Measurements from ENCODE around the gene NTN1.
A peak's percentile ranks its signal among the peaks of the same experiment; 100 is the strongest.
"Not testable (repeated sequence)": the region's sequence is repeated elsewhere in the genome, so short reads cannot be mapped to it uniquely, and the experiment has no call there.

The NTN1 gene

DNA sequence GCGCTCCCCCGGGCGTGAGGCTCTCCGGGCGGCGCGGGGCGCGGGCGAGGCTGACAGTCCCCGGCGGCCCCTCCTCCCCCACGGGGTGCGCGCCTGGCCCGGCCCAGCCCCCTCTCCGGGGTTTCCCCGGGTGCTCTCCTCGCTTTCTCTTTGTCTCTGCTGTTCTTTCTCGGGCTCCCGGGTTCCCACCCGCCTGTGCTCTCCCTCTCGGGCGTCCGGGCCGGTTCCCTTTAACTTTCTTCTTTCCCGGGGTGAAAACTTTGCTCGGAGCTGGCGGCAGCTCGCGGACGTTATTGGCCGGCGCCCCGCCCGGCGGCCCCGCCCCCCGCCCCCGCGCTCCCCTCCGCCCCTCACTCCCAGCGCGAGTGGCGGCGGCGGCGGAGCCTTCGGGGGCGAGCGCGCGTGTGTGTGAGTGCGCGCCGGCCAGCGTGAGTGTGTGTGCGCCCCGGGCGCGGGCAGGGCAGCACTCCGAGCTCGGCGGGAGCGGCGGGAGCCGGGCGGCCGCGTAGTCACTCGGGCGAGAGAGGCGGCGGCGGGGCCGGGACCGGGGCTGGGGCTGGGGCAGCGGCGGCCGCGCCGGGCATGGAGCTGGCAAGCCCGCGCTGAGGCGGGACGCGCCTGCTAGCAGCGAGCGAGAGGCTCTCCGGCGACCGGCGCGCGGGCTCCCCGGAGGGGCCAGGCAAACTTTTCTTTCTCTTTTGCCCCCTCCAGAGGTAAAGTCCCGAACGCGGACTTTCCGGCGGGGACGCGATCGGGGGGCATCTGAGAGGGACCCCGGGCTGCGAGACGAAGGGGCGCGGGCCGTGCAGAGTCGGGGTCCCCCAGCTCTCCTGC lies at the start of gene NTN1:
Gene NTN1, plus strand, starts transcription at position 353 of the 834 bp plus-strand sequence. CDS start 864 bp downstream, outside the sequence.
- DNase-seq (ENCODE audit: low spot score) (no peak), FAIRE-seq (no peak)

DNA sequence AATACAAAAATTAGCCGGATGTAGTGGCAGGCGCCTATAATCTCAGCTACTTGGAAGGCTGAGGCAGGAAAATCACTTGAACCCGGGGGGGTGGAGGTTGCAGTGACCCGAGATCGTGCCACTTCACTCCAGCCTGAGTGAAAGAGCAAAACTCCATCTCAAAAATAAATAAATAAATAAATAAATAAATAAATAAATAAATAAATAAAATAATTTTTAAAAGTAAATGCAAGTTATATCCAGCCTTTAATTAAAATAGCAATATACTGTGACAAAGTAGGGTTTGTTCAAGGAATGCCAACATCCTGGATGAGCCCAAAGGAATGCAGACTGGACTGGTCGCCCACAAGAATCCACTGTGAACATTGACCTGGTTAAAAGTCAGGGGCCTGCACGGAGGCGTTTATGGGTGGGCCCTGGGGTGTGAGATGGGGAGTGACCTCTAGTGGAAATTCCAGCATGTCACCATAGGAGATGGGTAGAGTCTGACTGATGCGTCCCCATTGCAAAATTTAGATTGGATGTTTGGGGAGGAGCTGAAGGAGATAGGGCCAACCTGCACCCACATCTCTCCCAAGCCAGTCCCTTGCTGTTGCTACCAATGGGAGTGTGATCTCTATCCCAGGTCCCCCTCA lies 46.1 kb upstream of the NTN1 start:
- FAIRE-seq = no peak
- no peak for DNase-seq (ENCODE audit: low spot score)

DNA sequence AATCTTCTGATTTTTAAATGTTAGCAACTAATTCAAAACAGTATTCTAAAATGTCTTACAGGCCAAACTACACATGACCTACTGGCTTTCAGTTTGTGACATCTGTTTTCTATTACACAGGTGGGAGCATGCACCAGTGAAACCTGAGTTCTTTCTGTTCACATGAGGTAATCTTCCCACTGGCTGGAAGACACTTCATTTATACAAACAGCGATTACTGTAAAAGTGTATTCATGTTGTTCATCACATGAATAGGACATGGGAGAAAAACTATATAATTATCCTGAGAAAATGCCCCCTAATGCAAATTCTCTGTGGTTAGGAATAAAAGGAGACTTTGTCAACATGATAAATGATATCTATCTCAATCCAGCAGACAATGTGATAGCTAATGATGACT lies 44.7 kb upstream of the NTN1 start:
- no peak for FAIRE-seq

DNA sequence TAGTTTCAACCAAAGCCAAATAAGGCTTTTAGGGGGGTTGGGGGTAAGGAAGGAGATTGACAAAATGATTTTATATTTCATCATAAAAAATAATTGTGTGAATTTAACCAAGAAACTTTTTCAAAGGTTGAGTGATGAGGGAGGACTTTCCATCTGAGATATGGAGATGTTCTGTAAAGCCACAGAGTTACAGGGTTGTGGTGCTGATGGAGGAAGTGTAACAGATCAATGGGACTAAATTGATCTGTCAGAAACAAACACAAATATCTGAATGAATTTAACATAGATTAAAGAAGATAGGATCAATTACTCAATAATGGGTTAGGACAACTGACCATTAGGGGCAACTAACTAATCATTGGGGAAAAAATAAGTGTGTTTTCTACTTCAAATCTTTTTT lies 41.6 kb upstream of the NTN1 start:
- DNase-seq (ENCODE audit: low spot score) (no peak), FAIRE-seq (no peak)

More for the DNA sequence above, 44.7 kb upstream of the NTN1 start:
- no peak for DNase-seq (ENCODE audit: low spot score)

DNA sequence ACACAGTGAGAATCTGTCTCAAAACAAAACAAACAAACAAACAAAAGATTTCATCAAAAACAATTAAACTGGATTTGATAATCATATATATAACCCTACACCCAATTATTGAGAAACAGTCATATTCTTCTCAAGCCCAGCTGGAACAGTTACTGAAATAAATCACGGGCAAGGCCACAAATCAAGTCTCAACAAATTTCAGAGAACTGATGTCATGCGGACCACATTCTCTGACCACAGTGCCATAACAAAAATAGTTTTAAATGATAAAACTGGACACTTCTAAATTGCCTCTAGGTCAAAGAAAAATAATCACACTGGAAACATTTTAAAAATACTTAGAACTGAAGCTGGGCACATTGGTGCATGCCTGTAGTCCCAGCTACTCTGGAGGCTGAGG lies 39.9 kb upstream of the NTN1 start:
- DNase-seq (ENCODE audit: low spot score) (no peak), FAIRE-seq (no peak)

DNA sequence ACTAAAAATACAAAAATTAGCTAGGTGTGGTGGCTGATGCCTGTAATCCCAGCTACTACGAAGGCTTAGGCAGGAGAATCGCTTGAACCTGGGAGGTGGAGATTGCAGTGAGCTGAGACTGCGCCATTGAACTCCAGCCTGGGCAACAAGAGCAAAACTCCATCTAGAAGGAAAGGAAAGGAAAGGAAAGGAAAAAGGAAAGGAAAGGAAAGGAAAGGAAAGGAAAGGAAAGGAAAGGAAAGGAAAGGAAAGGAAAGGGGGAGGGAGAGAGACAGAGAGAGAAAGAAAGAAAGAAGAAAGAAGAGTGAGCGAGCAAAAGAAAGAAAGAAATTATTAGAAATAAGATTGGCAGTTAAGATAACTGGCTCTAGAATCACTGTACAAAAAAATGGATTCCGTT lies 37.1 kb upstream of the NTN1 start:
- DNase-seq (ENCODE audit: low spot score); FAIRE-seq: not testable (repeated sequence)

DNA sequence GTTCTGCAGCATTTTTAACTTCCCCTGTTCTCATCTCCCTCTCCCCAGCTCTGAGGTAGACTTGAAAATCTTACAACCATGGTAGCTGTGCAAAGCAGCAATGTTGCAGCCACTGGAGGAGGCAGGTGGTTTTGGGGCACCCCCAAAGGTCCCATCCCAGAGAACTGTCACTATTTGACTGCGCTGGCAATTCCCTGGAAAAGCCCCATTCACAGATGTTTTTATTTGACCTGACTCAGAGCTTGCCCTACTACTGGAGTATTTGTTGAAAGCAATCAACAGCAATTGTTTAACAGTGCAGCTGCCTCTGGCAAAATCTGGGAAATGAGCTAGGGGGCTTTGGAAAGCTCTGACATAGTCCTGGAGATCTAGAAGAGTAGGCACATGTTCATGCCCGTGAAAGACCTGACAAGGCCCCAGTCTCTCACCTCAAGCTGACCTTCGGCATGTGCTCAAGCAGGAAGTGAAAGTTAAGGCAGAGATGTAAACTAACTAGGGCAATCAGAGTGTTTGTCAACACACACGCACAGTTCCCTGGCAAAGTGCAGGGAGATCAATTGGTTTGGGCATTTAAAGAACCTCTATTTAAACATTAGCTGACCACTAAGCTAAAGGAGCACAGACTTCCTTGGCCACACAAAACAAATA lies 36.1 kb upstream of the NTN1 start:
- DNase-seq (ENCODE audit: low spot score) = no peak

DNA sequence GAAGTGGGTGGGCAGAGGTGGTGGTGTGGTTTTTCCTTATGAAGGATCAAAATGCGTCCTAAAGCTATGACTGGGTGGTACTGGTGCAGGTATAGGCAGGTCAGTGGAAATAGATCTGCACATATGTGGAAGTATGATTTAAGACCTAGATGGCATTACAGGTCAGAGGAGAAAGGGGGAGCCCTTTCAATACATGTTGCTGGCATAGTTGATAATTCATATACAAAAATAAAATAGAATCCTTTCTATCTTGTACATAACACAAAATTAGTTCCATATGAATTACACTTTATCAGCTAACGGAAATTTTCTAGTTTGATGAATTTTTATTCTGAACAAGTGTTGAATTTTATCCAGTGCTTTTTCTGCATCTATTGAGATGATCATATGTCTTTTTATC lies 35.0 kb upstream of the NTN1 start:
- DNase-seq (ENCODE audit: low spot score) (no peak), FAIRE-seq (no peak)

More for the DNA sequence above, 36.1 kb upstream of the NTN1 start:
- FAIRE-seq = no peak

DNA sequence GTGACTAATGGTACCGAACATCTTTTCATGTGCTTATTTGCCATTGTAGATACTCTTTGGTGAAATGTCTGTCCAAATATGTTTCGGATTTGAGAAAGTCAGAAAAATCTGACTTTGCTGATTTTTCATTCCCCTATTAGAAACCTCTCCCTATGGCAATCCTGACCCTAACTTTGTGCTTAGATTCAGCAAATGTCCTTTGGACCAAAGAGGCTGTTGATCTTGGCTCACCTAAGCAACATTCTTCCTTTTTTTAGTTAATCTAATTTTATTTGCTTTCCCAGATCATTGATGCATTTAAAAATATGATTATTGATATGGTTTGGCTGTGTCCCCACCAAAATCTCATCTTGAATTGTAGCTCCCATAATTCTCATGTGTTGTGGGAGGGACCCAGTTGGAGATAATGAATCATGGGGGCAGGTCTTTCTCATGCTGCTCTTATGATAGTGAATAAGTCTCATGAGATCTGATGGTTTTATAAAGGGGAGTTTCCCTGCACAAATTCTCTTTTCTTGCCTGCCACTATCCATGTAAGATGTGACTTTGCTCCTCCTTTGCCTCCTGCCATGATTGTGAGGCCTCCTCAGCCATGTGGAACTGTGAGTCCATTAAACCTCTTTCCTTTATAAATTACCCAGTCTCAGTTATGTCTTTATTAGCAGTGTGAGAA lies 32.9 kb upstream of the NTN1 start:
- not testable (repeated sequence) for FAIRE-seq; DNase-seq (ENCODE audit: low spot score)

DNA sequence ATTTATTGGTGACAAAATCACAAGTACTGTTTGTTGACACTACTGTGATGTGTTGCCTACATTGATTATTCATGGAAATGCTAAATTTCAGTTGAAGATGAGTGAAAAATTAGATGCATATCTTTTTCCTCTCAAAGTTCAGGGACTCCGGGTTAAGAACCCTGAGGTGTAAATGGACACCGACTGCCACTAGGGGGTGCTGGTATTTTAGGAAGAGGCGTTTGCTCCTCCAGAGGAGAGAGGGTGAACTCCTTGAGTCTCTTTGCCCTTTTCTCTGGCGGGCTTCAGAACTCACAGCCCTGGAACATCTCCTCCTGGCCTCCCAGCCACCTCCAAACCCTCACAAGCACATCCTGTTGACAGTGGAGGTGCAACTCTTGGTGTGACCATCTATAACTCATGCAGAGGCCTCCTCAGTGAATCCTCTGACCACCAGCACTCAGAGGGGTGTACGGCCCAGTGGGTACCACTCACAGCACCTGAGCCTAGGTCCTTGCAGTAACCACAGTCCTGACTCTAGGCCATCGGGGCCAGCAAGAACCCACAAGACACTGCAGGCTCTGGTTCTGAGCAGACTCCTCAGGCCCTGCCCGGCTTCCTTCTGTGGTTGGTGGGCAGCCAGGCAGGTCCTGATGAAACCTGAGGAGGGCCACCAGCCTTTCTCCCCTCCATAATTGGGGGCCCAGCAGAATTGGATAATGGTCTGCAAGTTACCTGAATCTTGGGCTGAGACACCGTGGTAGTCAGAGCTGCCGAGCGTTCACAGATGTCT lies 29.6 kb upstream of the NTN1 start:
- DNase-seq (ENCODE audit: low spot score) = peak; percentile 14
- FAIRE-seq = no peak

DNA sequence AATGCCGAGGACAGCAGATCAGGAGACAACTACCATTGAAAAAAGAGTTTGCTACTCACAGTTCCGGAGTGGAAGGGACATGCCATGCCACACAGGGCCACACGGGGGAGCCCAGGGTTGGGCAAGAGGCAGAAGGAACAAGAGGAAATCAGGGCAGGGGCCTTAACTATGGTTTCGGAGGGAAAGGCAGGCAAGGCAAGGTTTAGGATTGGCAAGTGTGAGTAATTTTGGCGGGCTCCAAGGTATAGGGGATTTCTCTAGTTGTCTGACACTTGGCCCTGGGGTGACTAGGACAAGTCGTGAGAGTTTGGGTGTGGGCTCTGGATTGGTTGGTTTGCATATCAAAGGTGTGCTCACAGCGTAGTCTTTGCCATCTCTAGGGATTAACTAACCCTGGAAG lies 27.0 kb upstream of the NTN1 start:
- FAIRE-seq (no peak), DNase-seq (ENCODE audit: low spot score) (peak; percentile 8)

DNA sequence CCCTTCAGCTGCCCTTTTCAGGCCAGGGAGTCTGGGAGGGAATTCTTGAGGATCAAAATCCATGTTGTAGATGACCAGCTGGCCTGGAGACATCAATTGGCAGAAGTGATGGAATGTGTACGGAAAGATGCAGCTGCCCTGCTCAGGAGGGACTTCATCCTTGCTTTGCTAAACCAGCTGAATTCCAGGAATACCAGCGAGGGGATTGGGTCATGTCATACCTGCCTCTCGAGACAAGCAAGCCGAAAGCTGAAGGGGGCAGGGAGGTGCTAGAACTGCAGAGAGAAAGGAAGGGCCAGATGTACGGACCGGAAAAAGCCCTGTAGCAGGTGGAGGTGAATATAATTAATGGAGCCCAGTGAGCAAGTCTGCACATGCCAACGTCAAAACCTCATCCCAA lies 25.6 kb upstream of the NTN1 start:
- no peak for FAIRE-seq
- DNase-seq (ENCODE audit: low spot score) = no peak

DNA sequence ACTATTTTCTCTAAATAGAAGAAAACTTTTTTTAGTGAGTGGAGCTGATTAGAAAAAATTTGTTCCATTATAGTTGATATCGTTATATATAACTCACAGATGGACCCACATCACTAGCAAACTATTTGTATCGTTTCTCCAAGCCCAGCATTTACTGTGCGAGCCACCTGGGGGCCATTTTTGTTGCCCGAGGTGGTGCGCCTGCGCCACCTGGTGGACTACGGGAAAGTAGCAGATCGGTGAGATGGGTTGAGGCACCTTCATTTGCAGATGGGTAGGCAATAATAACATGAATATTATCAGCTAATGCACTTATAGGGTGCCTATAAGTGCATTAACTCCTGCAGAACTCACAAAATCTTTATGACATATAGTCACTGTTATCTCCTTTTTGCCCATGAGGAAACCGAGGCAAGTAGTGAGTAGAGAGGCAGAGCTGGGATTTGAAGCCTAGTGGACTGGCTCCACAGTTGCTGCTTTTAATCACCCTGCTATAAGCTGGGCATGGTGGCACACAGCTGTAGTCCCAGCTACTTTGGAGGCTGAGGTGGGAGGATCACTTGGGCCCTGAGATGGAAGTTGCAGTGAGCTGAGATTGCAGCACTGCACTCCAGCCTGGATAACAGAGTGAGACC lies 23.2 kb upstream of the NTN1 start:
- no peak for FAIRE-seq
- peak; percentile 25 for DNase-seq (ENCODE audit: low spot score)

DNA sequence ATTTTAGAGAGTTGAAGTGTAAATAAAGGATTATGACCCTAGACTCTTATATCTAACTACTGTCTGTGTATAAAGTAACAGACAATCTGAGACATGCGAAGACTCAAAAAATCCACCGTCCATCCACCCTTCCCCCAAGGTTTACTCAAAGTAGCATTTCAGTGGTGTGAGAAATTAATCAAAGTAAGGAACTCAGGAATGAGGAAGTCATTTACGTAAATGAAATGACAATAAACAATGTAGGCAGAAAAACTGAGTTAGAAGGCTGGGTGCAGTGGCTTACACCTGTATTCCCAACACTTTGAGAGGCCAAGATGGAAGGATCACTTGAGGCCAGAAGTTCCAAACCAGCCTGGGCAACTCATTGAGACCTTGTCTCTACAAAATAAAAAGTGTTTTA lies 19.8 kb upstream of the NTN1 start:
- FAIRE-seq (no peak), DNase-seq (ENCODE audit: low spot score) (no peak)

DNA sequence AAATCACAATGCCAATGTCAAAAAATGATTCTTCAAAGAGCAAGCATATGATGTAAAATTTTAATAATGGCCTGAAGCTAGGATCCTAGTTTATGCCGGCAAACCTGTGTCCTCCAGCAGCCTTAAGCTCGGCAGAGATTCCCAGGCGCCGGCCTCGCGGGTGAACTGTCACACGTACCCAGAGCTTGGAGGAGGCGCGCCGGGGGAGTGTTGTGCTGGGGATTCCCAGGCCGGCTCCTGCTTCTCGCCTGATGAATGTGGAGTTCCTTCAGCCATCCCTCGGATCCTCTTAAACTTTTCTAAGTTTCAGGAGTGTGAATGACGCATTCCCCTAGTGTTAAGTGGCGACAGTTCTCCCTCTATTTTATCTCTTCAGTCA lies 19.1 kb upstream of the NTN1 start:
- DNase-seq (ENCODE audit: low spot score) (no peak), FAIRE-seq (no peak)

DNA sequence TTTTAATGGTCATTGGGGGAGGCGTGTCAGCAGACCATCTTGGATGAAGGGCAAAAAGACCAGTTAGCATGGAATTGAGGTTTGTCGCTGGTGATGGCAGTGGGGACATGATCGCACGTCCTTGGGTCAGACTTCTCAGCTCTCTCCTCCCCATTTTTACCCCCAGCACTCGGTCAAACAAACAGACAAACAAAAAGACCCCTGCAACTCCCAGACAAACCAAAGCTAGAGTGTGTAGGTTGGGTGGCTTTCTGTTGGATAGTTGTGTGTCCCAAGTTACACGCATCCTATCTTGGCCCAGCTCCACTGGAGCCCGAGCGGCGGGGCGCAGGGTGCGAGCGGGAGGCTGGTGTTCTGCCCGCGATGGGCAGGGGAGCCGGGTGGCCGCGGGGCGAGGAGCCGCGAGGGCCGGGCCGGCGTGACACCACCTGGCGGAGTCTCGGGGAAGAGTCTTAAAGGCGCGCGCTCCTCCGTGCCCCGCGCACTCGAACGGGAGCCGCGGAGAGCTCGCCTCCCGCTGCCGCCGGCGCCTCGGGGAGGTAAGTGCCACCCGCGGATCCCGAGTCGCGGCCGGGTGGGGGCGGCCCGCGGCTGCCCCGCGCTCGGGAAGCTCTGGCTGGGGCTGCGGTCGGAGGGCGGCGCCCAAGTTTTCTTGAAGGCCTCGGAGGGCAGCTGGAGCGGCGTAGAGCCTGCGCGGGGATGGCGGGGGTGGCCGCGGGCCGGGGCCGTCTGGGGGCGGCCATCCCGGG lies 18.5 kb upstream of the NTN1 start:
- DNase-seq (ENCODE audit: low spot score) (no peak), FAIRE-seq (no peak)

DNA sequence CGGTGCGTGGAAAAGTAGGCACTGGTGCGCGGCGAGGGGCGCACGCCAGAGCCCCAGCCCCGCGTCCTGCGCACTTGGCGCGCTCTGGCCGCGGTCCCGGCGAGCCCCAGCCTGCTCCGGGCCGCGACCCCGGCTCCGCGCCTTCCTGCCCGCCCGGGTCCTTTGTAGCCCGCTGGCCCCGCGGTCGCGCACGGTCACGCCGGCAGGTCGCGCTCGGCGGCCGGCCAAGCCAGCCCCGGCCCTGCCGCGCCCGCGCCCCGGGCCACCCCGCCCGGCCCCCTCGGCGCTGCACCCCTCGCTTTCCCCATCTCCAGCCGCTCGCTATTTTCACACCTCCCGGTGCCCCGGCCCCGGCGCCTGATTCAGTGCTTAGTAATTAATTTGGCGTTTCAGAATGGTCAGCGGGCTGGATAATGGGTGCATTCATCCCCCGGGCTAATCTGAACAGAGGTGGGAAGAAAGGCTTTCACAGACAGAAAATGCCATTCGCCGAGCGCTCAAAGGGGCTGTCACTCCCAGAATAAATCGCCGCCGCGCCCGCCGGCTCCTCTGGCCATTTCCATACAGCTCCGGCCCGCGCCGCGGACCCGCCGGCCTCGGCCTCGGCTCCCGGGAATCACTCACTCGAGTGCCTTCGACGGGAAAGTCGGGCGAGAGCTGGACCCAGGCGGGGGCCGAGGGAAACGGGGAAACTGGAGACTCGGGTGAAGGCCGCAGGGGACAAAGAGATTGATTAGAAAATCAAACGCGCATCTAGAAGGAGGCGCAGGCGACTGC lies 17.8 kb upstream of the NTN1 start:
- no peak for DNase-seq (ENCODE audit: low spot score)
- no peak for FAIRE-seq

DNA sequence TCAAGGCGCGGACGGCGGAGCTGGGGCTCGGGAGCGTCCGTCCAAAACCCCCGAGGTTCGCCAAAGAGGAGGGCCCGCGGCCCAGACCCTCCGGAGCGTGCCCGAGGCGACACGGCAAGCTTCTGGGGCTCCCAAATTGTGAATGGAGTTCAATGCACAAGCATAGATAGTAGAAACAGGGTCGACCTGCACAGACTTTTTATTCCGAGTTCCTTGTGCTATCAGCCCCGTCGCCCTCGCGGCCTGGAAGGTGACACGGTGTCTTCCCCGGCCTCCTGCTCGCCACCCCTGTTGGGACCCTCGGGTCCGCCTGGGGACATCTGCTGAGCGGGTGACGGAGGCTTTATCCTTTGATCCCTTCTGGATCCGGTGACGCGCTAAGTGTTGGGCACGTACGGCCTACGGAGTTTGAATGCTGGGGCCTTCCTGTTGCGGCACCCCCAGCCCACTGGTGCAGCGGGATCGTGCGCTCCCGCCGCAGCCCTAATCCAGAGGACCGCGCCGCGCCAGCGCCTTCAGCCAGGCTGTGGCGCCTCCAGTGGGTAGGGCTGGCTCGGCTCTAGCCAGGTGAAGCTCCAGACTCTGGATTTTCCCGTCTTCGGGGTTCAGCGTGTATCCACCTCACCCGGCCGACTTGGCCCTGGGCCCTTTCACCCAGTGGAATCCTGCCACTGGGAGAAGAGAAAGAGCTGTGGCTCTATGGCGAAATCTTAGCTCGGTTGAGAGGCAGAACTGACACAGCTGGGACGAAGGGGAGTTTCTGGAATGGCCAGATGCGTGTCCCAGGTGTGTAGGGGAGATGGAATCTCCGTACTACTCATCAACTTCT lies 17.0 kb upstream of the NTN1 start:
- no peak for DNase-seq (ENCODE audit: low spot score)
- FAIRE-seq = no peak
